ENCODE results near the gene KCNMA1.

KCNMA1 gene

GRCh38 chr10:77296534-77297392 is 340.8 kb downstream of the KCNMA1 start:
- in situ Hi-C loops (cut with HindIII; ENCODE audit: low sequenced_read_pairs): no loop called here

DNA sequence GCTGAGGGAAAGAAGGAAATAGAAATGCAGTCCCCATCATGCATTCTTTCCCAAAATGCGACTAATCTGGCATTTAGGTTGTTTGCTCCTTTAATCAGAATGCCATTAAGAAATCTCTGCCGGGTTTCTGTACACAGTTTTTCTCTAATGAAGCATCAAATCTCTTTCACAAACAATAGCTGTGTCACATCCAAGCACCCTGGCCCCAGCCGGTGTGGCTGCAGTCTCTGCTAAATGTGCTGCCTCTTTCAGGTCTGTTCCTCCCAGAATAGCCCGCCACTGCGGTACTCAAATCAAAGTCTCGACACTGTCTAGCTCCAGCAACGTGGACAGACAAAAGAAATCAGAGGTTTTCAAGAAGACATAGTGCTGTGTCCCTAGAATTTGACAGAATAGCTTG is 343.8 kb downstream of the KCNMA1 start:
- in situ Hi-C loops (cut with HindIII; ENCODE audit: low sequenced_read_pairs): no loop called here

GRCh38 chr10:77293347-77293746 is 344.3 kb downstream of the KCNMA1 start:
- in situ Hi-C loops (cut with HindIII; ENCODE audit: low sequenced_read_pairs): no loop called here

DNA sequence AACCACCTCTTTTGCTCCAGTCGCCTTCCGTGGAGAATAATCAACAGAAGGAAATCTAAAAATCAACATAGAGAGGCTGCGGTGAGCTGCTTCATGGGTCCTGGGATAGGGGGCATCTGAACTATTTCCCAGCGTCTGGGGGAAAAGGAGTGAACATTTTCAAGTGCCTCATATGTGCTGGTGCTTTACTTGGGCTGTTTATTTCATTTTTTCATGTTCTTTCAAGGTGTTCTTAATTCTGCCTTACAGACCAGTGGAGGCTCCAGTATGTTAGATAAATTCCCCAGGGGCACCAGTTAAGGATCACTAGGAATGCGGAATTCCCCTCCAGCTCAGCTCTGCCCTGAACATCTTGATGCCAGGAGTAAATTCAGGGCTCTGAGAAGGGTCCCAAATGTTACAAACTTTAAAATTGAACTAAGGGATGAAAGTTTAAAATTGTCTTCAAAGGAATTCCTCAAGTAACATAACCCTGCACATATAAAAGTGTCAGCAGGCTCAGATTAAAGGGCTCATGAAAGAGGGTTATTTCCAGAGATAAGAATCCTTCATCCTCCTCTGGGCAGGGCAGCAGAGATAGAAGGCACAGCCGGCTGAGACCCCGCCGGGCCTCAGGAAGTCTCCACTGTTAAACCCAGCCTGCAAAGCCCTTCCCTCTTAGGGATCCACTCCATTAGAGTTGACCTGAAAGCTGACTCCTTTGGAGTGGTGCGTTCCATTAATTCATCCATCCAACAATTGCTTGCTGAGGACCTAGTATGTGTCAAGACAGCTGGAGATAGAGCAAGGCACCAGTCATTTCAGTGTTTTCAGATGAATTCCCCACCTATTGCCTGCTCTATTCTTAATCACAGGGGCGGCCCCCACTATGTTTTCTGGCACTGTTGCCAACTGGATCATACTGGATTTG is 345.8 kb downstream of the KCNMA1 start:
- in situ Hi-C loops (cut with HindIII; ENCODE audit: low sequenced_read_pairs): no loop called here

GRCh38 chr10:77290528-77291155 is 347.0 kb downstream of the KCNMA1 start:
- in situ Hi-C loops (cut with HindIII; ENCODE audit: low sequenced_read_pairs): no loop called here

GRCh38 chr10:77289790-77290189 is 347.8 kb downstream of the KCNMA1 start:
- in situ Hi-C loops (cut with HindIII; ENCODE audit: low sequenced_read_pairs): no loop called here

DNA sequence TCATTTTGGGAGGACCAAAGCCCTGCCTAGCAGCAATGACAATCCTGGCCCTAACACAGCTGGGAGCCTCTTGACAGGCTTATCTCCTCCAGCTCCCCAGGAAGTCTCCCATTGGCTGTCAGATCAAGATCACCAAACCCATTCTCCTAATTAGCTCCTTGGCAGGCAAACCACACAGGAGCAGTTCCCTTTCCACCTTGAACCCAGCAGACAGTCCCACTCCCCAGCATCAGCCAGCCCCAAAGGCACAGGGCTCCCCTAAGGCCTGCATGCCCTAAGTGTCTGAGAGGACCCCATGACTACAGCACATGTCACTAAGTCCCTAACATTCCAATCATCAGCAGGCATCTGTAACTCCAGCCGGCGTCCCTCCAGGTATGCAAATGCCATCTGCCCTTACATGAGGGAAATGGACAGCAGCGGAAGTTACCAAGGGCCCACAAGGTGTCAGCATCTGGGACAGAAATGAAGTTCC is 348.5 kb downstream of the KCNMA1 start:
- in situ Hi-C loops (cut with HindIII; ENCODE audit: low sequenced_read_pairs): no loop called here

DNA sequence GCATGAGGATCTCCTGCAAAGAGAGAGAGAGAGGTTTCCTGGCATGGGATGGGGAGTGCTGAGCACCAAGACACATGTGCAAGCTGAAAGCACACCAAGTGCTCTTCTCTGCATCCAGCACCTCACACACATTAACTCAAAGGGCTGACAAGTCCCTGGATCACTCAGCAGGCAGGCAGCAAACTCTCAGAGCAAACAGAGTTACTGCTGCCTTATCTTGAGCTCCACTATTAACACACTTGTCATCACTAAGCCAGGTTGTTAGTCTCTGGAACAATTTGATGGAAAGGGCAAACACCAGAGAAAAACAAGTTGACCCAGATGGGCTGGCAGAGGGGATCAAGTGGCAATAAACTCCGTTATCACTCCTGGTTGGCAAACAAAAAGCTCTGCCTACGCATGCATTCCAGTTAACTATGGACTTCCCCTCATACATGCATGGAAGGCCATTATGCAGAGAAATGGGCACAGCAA is 349.9 kb downstream of the KCNMA1 start:
- in situ Hi-C loops (cut with HindIII; ENCODE audit: low sequenced_read_pairs): no loop called here

DNA sequence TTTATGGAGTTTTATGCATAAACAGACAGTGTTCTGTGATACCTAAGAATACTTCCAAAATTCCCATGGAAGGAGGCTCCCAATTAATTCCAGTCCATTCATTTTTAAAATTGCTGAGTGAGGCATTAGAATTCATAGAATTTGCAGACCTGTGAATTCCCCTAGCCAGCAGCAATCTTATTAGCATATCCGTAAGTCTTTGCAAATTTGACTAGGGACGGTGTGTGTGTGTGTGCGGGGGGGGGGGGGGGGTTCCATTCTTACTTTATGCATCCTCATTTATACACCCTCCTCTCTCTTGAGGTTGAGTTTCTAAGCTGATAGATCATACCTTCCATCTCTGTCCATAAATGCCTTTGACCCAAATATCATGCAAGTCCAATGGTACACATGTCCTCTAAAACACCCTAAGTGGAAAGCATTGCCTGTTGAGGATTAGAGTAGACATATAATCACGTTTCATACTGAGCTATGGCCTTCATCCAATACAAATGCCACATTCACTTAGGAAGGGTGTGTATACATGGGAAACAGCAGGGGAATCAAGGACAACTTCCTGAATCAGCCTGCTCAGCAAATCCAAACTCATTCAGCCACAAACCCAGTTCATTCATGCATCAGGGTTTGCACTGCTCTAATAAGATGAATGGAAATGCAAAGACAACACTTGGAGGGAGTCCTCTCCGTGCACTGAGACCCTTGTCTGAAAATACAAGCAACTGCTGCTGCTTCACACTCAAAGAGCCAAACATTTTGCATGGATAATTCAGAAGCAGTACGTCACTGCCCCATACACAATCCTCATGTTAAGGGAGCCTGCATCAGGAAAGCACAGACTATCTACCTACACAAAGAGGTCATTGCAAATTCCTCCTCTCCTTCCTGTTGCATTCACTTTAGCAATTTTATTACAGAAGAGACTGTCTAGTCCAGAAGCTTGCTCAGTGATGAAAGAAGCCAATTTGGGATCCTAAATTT is 350.8 kb downstream of the KCNMA1 start:
- in situ Hi-C loops (cut with HindIII; ENCODE audit: low sequenced_read_pairs): no loop called here

DNA sequence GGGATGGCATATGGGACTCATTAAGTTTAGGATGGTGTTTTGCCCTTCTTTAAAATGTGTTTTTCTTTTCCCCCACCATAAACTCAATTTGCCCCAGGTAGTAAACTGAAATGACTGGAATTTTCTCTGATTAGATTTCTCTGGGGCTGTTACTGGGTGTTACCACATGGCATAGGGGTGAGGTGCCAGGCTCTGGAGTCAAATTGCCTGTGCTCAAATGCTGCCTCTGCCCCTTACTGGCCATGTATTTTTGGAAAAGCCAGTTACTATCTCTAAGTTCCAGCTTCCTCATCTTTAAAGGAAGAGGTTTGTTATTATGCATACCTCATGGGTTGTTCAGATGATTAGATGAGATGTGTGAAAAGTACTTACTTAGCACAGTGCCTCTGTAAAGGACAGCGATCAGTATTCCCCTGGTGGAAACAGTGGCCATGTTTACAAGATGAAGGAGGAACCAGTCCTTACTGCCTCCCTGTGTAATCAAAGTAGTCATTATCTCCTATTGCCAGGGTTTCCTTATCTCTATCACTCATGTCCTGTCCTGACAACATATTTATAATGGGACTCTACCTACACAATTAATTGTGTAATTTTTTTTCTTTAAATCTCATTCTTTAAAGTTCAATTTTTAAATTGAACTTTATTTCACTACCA is 352.0 kb downstream of the KCNMA1 start:
- in situ Hi-C loops (cut with HindIII; ENCODE audit: low sequenced_read_pairs): no loop called here

- in situ Hi-C loops (cut with HindIII; ENCODE audit: low sequenced_read_pairs): no loop called here
Measured at GRCh38 chr10:77284797-77285196, 352.8 kb downstream of the KCNMA1 start.

DNA sequence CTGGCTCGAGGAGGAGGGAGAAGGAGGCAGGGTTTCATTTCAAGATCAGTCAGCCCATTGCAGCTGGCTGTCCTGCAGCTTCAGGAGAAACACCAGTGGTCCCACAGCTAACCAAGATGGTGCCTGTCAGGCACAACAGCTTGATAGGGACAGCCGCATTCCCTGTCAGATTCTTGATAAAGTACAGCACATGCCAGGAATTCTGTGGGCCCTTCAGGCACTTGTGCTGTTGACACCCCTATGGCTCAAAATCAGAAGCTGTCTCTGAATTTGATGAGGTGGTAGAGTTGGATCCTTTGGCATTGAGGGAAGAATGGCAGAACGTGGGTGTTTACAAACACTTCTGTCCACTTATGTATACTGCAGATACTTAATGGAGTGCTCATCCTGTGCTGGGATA is 354.3 kb downstream of the KCNMA1 start:
- in situ Hi-C loops (cut with HindIII; ENCODE audit: low sequenced_read_pairs): no loop called here

GRCh38 chr10:77282163-77282562 is 355.4 kb downstream of the KCNMA1 start:
- in situ Hi-C loops (cut with HindIII; ENCODE audit: low sequenced_read_pairs): no loop called here

GRCh38 chr10:77281719-77282118 is 355.9 kb downstream of the KCNMA1 start:
- in situ Hi-C loops (cut with HindIII; ENCODE audit: low sequenced_read_pairs): no loop called here

DNA sequence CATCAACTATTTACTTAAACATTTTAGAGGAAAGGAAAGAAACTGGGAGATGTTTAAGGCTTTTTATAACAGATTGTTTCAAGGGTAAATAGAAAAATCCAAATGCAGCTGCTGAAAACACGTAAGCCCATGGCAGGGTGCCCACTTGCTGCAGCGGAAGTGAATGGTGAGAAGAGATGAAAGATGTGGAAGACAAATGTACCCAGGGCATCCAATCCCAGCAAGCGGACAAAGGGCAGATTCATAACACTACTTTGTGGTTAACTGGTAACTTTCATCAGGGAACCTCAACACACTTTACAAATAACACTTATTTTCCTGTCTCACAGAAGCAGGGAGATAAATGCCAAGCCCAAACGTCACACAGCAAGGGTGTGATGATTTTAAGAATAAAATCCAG is 358.4 kb downstream of the KCNMA1 start:
- in situ Hi-C loops (cut with HindIII; ENCODE audit: low sequenced_read_pairs): no loop called here

GRCh38 chr10:77274046-77274795 is 363.4 kb downstream of the KCNMA1 start:
- in situ Hi-C loops (cut with HindIII; ENCODE audit: low sequenced_read_pairs): no loop called here

GRCh38 chr10:77269163-77269562 is 368.4 kb downstream of the KCNMA1 start:
- in situ Hi-C loops (cut with HindIII; ENCODE audit: low sequenced_read_pairs): no loop called here

- in situ Hi-C loops (cut with HindIII; ENCODE audit: low sequenced_read_pairs): no loop called here
Measured at GRCh38 chr10:77268721-77269120, 368.9 kb downstream of the KCNMA1 start.
